Stimulated activated naive CD8-positive, alpha-beta T cell treated with anti-CD3 and anti-CD28 coated beads, Interleukin-15, Interleukin-2, amounts not matched to agents 100 U/mL and 50 U/mL, for 24 hours (primary cell): Measurements from ENCODE around the gene CLCNKB.
A peak's percentile ranks its signal among the peaks of the same experiment; 100 is the strongest.
"Not testable (repeated sequence)": the region's sequence is repeated elsewhere in the genome, so short reads cannot be mapped to it uniquely, and the experiment has no call there.

Source experiments
- ATAC-seq: fragments of 150-1000 bp; cut with Tn5 transposase; one replicate; pipeline ENCODE4 v1.10.0; 2021
- DNase-seq: peaks from one replicate; pipeline ENCODE4 v3.0.0; 2021

Gene CLCNKB

GRCh38 chr1:16033103-16033632 lies 10.4 kb upstream of the CLCNKB start:
- ATAC-seq, DNase-seq: not testable (repeated sequence)

GRCh38 chr1:16036461-16036860 lies 7.1 kb upstream of the CLCNKB start:
- not testable (repeated sequence) for DNase-seq, ATAC-seq

DNA sequence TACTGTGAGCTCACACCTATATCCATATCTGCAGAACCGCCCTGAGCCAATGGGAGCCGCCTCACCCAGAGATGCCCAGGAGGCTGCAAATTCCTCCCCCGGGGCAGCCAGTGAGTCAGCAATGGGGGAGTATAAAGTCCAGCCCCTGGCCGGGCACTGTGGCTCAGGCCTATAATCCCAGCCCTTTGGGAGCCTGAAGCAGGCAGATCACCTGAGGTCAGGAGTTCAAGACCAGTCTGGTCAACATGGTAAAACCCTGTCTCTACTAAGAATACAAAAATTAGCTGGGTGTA lies 5.0 kb upstream of the CLCNKB start:
- ATAC-seq (no peak), DNase-seq (no peak)

DNA sequence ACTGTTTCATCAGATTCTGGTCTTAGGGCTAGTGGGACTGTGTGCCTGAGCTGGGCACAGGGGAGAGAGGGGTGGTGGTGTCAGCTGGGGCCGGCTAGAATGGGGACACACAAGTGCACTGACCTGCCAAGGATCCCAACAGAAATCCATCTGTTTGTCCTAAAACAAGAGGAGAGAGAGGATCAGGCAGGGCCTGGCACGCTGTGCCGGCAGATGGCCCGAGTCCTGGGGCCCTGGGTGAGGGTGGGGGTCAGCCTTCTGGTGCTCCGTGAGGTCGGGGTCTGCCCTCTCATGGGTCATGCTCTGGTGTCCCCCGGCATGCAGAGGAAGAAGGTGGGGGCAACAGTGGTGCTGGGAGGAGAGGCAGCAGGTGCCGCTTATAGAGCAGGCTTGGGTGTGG lies 3.7 kb upstream of the CLCNKB start:
- ATAC-seq, DNase-seq: not testable (repeated sequence)

DNA sequence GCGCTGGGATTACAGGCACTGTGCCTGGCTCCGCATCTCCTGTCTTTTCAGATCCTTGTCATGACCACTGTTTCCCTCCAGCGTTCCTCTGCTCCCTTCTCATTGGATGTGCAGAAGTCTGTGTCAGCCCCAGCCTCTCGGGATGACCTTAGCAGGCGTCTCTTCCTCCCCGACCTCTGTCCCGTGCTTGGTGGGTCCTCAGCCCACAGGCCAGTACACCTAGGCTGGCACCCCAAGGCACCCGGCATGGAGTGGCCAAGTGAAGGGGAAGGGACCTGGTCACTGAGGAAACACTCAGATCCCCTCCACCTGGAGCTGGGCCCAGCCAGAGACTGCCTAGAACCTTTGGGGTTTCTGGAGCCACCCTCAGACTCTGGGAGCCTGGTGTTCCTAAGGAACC lies 2.4 kb upstream of the CLCNKB start:
- DNase-seq (no peak), ATAC-seq (no peak)

- no peak for DNase-seq
- no peak for ATAC-seq
These were observed 1.5 kb upstream of the CLCNKB start for GRCh38 chr1:16042096-16042495.

- ATAC-seq, DNase-seq: not testable (repeated sequence)
These were observed 928 bp upstream of the CLCNKB start for GRCh38 chr1:16042654-16043053.

DNA sequence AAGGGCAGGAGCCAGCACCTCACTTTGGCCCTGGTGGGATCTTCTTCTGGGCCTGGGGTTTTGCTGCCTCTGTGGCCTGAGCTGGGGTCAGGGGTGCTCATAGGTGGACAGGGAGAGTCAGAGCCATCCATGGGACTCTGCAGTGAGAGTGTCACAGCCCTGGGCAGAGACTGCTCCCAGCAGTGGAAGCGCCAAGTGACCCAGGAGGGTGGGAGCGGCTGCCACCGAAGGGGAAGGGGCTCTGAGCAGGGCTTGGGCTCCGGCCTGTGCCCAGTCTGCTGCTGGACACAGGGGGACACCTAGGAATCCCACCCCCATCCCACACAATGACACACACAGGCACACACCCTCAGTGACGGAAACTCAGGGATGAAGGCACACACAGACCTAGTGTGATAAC lies 368 bp downstream of the CLCNKB start:
- no peak for ATAC-seq

DNA sequence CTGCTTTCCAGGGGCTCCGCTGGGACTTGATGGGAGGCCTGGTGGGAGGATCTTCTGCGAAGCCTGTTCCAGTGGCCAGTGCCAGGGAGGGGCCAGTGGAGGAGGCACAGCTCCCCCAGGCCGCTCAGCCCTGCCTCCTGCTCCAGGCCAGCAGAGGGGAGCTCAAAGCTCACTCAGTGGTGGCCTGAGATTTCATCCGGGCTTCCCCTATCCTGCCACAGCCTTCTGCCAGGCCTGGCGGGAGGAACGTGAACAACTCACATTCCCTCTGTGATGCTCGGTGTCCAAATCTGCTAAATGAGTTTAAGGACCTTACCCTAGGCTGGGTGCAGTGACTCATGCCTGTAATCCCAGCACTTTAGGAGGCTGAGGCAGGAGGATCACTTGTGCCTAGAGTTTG lies 3.3 kb downstream of the CLCNKB start:
- DNase-seq (no peak), ATAC-seq (no peak)

More for the DNA sequence above, 368 bp downstream of the CLCNKB start:
- DNase-seq: no peak

DNA sequence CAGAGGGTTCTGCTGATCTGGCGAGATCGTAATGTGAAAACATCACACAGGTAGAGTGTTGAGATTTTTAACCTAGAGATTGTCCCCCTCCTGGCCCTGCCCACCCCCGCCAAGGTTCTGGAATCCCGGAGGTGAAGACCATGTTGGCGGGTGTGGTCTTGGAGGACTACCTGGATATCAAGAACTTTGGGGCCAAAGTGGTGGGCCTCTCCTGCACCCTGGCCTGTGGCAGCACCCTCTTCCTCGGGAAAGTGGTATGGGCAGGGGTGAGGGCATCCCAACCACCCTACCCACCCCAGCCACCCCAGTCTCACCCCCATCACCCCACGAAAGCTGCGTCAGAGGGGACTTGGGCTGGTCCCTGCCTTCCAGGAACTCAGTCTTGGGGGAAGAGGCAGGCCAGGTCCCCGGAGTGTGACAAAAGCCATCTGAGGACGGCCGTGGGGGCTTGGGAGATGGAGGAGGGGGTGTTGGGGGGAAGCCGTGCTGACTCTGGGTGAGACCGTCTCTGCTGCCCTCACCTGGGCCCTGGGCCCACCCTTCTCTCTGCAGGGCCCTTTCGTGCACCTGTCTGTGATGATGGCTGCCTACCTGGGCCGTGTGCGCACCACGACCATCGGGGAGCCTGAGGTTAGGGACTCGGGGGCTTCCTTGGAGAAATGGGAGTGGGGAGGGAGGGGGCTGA lies 4.4 kb downstream of the CLCNKB start:
- ATAC-seq (no peak), DNase-seq (no peak)

DNA sequence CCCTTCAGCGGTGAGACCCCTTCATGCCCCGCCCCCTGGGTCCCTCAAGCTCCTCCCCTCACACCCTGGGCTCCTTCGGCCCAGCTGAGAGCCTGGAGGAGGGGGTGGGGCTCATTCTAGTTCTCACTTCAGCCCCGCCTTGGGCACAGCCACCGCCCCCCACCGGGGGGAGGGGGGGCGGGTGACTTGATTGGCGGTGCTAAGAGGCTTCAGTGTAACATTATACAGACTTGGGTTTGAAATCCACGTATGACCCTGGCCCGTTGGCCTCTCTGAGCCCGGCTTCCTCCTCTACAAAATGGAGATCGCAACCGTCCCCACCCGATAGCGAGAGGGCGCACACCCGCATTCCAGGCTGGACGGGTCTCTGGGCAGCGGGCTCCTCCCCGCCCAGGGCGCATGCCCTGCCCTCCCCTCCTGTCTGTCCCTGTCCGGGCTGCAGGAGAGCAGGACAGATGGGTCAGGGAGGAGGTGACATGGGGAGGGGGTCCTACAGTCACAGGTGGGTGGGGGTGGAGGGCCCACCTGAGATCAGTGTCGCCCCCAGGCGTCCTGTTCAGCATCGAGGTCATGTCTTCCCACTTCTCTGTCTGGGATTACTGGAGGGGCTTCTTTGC lies 5.1 kb downstream of the CLCNKB start:
- DNase-seq (peak; percentile 36), ATAC-seq (no peak)

GRCh38 chr1:16050328-16050727 lies 6.7 kb downstream of the CLCNKB start:
- no peak for ATAC-seq

DNA sequence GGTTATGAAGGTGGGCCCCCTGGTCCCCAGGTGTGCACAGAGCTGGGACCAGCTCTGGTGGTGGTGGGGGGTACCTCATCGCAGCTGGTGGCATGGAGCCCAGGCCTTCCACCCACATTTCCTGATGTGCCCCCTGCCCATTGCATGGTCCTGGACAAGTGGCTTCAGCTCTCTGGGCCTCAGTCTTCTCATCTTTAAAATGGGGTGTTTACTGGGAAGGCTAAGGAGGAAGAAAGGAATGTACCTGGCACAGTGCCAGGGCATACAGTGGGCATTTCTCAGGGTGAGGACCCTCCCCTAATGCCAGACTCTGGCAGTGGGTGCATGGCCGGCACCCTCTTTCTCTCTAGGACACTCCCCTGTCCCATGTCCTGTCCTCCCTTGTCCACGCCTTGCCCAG lies 7.5 kb downstream of the CLCNKB start:
- DNase-seq (no peak), ATAC-seq (no peak)

More at GRCh38 chr1:16050328-16050727, 6.7 kb downstream of the CLCNKB start:
- DNase-seq: no peak

DNA sequence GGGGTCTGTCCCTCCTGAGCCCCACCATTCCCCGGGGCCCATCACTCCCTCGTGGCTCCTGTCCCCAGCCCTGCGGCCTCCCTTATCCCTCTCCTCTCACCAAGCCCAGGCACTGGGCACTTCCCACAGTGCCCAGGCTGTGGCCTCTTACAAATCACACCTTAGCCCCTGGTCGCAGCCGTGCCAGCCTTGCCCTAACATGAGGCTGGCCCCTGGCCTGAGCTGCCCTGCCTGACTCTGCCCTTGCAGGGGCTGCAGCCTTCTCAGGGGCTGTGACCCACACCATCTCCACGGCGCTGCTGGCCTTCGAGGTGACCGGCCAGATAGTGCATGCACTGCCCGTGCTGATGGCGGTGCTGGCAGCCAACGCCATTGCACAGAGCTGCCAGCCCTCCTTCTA lies 8.4 kb downstream of the CLCNKB start:
- not testable (repeated sequence) for ATAC-seq, DNase-seq

- DNase-seq (no peak), ATAC-seq (no peak)
These were observed 10.4 kb downstream of the CLCNKB start for GRCh38 chr1:16053781-16054502.

DNA sequence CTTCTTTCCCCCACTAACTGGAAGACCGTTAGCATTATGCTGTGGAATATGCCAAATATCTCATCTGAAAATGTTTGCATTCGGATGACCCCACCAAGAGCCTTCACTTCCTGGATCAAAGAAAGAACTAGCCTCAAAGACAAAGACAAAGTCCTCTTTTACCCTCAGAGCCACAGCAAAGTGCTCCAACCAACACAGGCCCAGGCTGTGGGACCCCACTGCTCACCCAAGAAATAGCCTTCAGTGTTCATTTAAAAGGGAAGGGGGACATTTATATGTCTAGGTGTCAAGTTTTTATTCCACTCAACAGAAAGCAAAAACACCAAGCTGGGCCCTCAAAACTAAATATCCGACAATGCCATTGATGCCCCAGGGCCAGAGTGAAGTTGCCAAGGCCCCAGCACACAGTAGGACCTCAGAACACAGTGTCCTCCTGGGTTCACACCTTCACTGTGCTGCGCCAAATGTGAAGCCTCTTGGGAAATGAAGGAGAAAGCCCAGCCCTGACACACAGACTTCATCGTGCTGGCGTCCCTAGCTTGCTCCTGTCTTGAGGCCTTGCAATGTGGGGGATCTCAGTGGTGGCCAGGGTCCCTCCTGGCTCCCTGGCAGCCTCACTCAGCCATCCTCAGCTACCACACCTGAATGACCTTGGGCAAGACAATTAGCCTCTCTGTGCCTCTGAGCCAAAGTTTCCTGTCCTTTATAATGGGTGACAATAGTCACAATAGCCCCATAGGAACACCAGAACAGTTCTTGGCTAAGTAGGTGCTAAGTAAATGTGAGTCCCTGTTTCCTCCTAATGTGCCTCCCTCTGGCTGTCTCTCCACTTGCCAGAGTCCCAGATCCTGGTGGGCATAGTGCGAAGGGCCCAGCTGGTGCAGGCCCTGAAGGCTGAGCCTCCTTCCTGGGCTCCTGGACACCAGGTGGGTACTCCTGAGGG lies 11.3 kb downstream of the CLCNKB start:
- DNase-seq (no peak), ATAC-seq (no peak)

DNA sequence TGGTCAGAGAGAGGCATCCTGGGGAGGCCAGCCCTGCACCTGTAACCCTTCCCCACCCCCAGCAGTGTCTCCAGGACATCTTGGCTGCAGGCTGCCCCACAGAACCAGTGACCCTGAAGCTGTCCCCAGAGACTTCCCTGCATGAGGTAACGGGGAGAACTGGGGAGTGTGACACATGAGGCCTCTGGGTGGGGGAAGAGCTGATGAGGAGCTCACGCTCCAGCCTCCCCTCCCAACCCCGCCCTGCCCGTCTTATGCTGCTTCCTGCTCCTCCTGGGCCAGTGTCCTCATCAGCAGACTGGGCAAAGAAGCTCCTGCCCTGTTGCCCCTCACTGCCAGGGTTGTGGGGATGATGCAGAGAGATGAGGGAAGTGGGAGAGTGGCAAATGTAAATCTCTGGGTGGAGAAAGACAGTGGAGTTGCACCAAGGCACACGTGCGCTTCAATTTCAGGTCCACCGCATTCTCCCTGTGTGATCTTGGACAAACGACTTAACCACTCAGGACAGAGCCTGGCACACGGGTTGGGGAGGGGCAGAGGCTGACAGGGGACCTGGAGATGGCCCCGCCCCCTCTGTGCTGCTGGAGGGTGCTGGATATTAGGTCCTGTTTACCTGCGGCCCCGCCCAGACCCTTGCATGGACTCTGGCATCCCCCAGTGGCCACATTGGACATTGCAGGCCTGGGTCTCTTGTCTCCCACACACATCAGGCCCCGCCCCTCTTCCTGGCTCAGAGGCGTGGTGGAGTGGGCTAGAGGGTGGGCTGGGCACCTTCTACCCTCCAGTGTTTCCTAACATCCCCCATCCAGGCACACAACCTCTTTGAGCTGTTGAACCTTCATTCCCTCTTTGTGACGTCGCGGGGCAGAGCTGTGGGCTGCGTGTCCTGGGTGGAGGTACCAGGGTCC lies 12.3 kb downstream of the CLCNKB start:
- DNase-seq (peak; percentile 76), ATAC-seq (peak; percentile 79)

- ATAC-seq, DNase-seq: not testable (repeated sequence)
These were observed 12.9 kb downstream of the CLCNKB start for GRCh38 chr1:16056521-16056912.

- DNase-seq, ATAC-seq: not testable (repeated sequence)
These were observed 13.8 kb downstream of the CLCNKB start for GRCh38 chr1:16057314-16057915.

GRCh38 chr1:16058394-16059120 lies 15.0 kb downstream of the CLCNKB start:
- not testable (repeated sequence) for DNase-seq, ATAC-seq
